HG03378 (cell line): ENCODE data around the gene PIK3CB.
"Not testable (repeated sequence)": the region's sequence is repeated elsewhere in the genome, so short reads cannot be mapped to it uniquely, and the experiment has no call there.

Experiments used
- ATAC-seq: cut with Tn5 transposase; IDR thresholded peaks from one replicate; pipeline ENCODE4 v1.9.1; 2021; ENCODE audit warnings: mild to moderate bottlenecking, moderate library complexity; ENCODE audit not compliant: unreplicated experiment

Gene PIK3CB

GRCh38 chr3:138768125-138768524 is 66.6 kb downstream of the PIK3CB start:
- ATAC-seq, result no peak

GRCh38 chr3:138767498-138768104 is 67.1 kb downstream of the PIK3CB start:
- no peak for ATAC-seq

DNA sequence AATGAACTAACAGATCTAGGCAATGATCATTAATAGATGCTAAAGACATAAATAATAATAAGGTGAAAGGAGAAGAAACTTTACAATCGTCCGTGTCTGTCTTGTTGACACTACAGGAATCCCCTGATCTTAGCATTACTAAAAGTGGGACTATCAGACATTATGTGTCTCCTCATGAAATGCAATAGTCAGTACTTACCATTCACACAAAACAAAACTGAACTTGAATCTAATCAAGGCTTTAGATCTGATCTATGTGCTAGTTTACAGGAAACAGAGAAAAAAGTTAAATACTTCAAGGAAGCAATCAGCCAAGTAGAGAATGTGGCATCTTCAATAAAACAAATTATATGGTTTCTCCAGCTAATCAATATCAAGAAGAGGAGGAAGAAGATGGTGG is 73.7 kb downstream of the PIK3CB start:
- no peak for ATAC-seq

GRCh38 chr3:138748190-138748589 is 86.5 kb downstream of the PIK3CB start:
- no peak for ATAC-seq

- no peak for ATAC-seq
Measured at GRCh38 chr3:138747225-138747624, 87.5 kb downstream of the PIK3CB start.

GRCh38 chr3:138740072-138740471 is 94.7 kb downstream of the PIK3CB start:
- ATAC-seq, result no peak

DNA sequence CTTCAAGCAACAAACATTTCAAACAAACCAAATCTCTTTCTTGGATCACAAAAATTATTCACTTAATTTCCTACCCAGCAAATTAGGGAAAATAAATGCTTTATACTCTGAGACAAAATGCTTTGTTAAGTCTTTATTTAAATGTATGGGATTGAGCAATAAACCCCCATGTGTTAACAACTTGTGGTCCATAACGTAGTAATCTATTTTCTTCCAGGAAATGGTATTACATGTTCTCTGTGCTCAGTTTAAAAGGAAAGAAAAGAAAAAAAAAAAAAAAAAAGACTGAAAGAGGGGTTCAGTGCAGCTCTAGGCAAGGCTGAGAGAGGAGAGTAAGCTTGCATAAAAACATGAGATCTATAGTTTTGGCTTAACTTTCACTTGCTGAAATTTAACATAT is 102.3 kb downstream of the PIK3CB start:
- ATAC-seq, result no peak

GRCh38 chr3:138726946-138727730 is 107.6 kb downstream of the PIK3CB start:
- ATAC-seq, result no peak

DNA sequence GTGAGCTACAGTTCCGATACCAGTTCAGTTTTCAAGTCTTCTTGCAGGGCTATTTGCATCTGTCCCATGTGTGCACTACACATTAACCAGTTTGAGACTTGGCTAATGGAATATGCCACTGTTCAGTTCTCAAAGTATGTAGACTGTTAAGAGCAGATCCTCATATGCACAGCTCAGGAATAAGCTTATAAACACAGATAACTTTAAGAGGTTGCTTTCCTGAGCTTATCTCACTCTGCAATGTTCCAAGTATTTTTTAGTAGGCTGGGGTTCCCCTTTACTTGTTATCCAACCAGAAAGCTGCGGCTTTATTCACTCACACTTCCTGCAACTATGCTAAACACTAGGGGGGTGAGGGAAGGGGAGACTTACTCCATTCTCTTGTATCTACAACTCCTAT is 108.7 kb downstream of the PIK3CB start:
- not testable (repeated sequence) for ATAC-seq

- no peak for ATAC-seq
Measured at GRCh38 chr3:138725116-138725515, 109.6 kb downstream of the PIK3CB start.

DNA sequence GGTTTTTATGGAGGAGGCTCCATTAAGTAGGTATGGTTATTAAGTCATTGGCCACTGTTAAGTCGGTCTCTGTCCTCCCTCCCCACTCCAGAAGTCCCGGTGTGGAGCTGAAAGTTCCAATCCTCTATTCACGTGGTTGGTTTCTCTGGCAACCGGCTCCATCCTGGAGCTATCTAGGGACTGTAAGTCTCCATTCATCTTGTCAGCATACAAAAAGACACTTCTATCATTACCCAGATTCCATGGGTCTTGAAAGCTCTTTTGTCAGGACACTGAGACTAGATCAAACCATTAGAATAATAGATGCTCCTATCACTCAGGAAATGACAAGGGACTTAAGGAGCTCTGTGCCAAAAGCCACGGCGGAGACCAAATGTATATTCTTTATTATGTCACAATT is 110.3 kb downstream of the PIK3CB start:
- ATAC-seq, result no peak

GRCh38 chr3:138718849-138719248 is 115.9 kb downstream of the PIK3CB start:
- no peak for ATAC-seq

GRCh38 chr3:138717348-138717747 is 117.4 kb downstream of the PIK3CB start:
- ATAC-seq, result peak; percentile 68

DNA sequence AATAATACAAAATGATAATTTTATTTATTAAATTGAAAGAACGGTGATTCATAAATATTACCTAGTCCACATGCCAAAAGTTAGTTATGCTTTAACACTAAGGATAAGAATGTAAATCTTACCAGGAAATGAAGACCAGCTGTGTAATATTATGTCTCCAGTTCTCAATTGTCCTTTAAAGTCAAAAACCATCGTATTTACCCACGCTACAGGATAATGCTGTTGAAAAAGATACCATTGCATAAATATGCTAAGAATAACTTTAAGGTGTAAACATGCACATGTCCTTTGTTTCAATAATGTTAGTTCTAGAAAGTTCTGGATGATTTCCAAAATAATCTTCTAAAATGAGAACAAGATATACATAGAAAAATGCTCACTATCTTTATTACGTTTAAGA is 122.6 kb downstream of the PIK3CB start:
- no peak for ATAC-seq

- ATAC-seq, result no peak
Measured at GRCh38 chr3:138705675-138706074, 129.1 kb downstream of the PIK3CB start.

DNA sequence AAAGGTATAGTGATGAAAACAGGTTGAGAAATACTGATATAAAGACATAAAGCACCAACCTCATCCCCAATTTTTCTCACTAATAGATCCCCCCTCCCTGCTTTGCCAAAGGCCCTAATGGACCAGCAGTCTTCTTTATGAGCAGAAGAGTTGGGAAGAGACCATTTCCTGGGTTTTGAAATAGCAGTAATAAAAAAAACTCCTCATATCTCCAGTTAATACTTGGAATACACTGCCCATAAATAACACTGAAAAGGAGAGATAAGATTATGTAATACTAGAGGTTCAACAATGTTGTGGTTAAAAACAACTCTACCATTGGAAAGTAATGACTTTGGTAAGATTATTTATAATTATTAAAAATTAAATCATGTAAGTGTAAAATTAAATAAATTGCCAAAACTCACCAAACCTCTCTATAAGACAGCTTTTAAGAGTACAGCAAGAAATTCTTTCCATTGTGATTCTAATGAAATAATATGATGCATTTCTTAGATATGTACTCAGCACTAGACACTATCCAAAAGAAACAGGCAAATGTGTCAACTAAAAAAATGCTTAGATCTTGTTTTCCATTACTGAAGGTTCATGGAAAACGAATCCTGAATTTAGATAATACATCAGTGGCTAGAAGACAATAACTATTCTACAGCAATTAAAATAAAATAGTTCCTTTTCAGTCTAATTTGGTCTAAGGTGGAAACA is 137.9 kb downstream of the PIK3CB start:
- ATAC-seq, result no peak

DNA sequence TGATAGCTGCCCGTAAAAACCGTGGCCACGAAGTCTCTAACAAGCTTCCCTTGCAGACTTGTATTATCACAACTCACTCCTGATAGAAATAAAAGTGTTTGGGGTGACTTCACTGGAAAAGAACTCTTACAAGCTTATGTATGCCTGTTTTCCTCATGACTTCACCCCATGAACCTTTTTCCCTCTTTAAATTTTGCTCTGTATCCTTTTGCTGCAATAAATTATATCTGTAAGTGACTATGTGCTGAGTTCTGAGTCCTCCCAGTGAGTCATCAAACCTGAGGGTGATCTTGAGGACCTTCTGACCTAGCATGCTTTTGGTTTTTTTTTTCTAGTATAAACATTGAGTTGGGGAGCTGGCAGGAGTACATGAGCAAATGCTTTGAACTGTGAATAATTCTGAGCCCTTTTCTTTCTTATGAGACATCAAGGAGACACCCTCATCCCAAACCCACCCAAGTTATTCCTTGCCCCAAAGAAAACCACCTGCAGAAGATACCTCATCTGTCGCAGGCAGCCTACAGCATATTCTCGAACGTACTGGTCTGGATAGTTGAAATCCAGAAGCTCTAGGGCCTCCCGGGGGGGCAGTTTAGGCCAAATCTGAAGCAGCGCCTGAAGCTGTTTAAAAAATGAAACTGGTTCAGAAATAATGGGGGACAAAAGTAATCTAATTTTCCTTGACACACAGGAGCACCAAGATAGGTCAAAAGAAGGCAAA is 140.3 kb downstream of the PIK3CB start:
- no peak for ATAC-seq

DNA sequence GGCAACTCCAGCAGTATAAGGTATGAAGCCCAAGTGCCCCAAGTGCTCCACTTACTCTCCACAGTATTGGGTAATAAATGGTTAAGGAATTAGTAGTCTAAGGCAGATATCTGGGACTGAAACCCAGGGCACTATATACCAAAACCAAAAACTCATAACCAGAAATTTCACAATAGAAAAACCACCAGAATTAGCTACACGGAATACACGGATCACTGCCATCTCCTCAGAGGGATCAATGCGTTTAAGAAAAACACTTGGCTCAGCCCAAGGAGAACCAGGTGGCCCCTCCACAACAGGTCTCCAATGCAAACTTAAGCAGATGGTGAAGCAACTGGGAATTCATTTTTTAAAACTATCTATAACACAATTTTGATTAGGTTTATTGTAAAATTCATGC is 142.6 kb downstream of the PIK3CB start:
- no peak for ATAC-seq

DNA sequence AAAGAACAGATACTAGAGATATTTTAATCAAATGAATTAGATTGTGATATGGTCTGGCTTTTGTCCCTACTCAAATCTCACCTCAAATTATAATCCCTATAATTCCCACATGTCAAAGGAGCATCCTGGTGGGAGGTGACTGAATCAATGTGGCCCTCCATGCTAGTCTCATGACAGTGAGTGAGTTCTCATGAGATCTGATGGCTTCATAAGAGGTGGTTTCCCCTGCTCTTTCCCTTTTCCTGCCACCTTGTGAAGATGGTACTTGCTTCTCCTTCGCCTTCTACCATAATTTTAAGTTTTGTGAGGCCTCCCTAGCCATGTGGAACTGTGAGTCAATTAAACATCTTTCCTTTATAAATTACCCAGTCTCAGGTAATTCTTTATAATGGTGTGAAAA is 143.4 kb downstream of the PIK3CB start:
- ATAC-seq, result no peak

DNA sequence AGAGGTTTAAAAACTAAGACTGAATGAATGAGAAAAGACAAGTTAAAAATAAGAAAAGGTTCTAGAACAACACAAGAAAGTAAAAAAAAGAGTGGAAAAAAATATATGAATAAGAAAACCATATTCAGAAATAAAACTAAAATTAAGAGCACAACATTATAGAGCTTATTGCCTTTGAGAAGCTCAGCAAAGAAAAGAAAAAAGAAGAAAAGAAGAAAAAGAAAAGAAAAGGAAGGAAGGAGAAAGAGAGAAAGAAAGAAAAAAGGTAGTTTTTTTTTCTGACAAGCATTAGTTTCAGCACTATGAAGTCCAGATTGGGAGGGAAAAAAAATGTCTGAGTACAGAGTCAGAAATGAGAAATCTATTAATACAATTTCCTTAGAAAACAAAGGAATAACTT is 144.7 kb downstream of the PIK3CB start:
- ATAC-seq, result no peak

- ATAC-seq, result no peak
Measured at GRCh38 chr3:138688871-138689299, 145.8 kb downstream of the PIK3CB start.
